ENCODE data around the gene TLE1.

- TF ChIP-seq POLR2A (IDR thresholded peaks at IDR 0.05; ENCODE audit: low read depth) (no peak), POLR2AphosphoS5 (IDR thresholded peaks at IDR 0.05) (no peak)
- TF ChIP-seq, protein P1, sequence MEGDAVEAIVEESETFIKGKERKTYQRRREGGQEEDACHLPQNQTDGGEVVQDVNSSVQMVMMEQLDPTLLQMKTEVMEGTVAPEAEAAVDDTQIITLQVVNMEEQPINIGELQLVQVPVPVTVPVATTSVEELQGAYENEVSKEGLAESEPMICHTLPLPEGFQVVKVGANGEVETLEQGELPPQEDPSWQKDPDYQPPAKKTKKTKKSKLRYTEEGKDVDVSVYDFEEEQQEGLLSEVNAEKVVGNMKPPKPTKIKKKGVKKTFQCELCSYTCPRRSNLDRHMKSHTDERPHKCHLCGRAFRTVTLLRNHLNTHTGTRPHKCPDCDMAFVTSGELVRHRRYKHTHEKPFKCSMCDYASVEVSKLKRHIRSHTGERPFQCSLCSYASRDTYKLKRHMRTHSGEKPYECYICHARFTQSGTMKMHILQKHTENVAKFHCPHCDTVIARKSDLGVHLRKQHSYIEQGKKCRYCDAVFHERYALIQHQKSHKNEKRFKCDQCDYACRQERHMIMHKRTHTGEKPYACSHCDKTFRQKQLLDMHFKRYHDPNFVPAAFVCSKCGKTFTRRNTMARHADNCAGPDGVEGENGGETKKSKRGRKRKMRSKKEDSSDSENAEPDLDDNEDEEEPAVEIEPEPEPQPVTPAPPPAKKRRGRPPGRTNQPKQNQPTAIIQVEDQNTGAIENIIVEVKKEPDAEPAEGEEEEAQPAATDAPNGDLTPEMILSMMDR (IDR thresholded peaks at IDR 0.05): no peak
These were observed 124.2 kb downstream of the TLE1 start for GRCh38 chr9:81565144-81565543.
